Uterus (tissue), 2 donors: ENCODE data around the gene MT1A.

Source experiments
- CTCF ChIP-seq, 4 experiments: fragments of 200-600 bp in 2 of 4; fragments of 450-650 bp in 2 of 4; sonication (generic) in 2 of 4; IDR thresholded peaks; one replicate each; pipeline ENCODE4 v1.5.1; 2016 to 2019; ENCODE audit warnings: antibody characterized with exemption in 4 of 4, mild to moderate bottlenecking in 2 of 4, moderate library complexity in 1 of 4
- POLR2A ChIP-seq, 2 donors: fragments of 450-650 bp; IDR thresholded peaks; one replicate each; pipeline ENCODE4 v1.6.1; 2016; ENCODE audit warnings: antibody characterized with exemption in 2 of 2, mild to moderate bottlenecking in 1 of 2, moderate library complexity in 1 of 2

- TF ChIP-seq CTCF (IDR thresholded peaks at IDR 0.05) (no peak), POLR2A (IDR thresholded peaks at IDR 0.05) (no peak)
These were observed 44.4 kb downstream of the MT1A start for GRCh38 chr16:56682703-56683397.
